Body of pancreas (tissue), 4 donors: ENCODE measurements around the gene PDE3A. TPM values are rescaled to one million over a fixed set of nuclear protein-coding genes. Genes with fewer than 3 reads are reported as not detected.

Source experiments
- ATAC-seq: fragments of 150-250 bp; one replicate; pipeline ENCODE4 v1.9.1; 2016
- DNase-seq, 4 donors: peaks; one replicate each; pipeline ENCODE4 v3.0.0-alpha.2; 2019
- H3K27ac ChIP-seq, 4 donors: fragments of 200-600 bp; sonication (generic); 1 replicate in 3 of 4; 2 replicates in 1 of 4; pipeline versions ENCODE4 v1.5.1 to v1.6.1; 2016 to 2019; ENCODE audit warnings: mild to moderate bottlenecking in 1 of 4, mixed read lengths in 1 of 4, moderate library complexity in 1 of 4
- H3K27me3 ChIP-seq, 2 donors: fragments of 200-600 bp; sonication (generic); one replicate each; pipeline ENCODE4 v1.6.0; 2016; ENCODE audit warnings: mild to moderate bottlenecking in 1 of 2
- H3K36me3 ChIP-seq, 2 donors: fragments of 200-600 bp; sonication (generic); replicated peaks in 1 of 2; 2 replicates each; pipeline ENCODE4 v1.5.1; 2016; ENCODE audit warnings: low read depth in 2 of 2; ENCODE audit not compliant: insufficient read depth in 1 of 2
- H3K4me1 ChIP-seq: fragments of 200-600 bp; sonication (generic); one replicate; pipeline ENCODE4 v1.6.0; 2016
- H3K4me3 ChIP-seq, 2 donors: fragments of 200-600 bp; sonication (generic); 1 replicate in 1 of 2; 2 replicates in 1 of 2; pipeline ENCODE4 v1.5.1; 2016 to 2019
- H3K9me3 ChIP-seq, 3 donors: fragments of 200-600 bp; sonication (generic); 1 replicate in 2 of 3; 2 replicates in 1 of 3; pipeline ENCODE4 v1.5.1; 2016
- POLR2A ChIP-seq, 3 donors: fragments of 450-650 bp; IDR thresholded peaks; one replicate each; pipeline ENCODE4 v1.6.1; 2016; ENCODE audit warnings: antibody characterized with exemption in 3 of 3, mild to moderate bottlenecking in 2 of 3
- WGBS, 2 donors: methylation state at CpG; one replicate each; pipeline ENCODE4 v1.1.5; 2017; 5-methylcytosine and 5-hydroxymethylcytosine counted together
- intact Hi-C: fragments of 100-400 bp; cut with DNase I; formaldehyde crosslinking; loops from one replicate; pipeline ENCODE4 v1.15.1; 2023
- total RNA-seq, 2 donors: library from RNA; depleted of rRNA; stranded (reverse); fragments of >200 nt; gene quantifications; one replicate each; pipeline ENCODE4 v1.1.0, GENCODE V29; 2016
- TF ChIP-seq, protein P1 (sequence below), 7 experiments: fragments of 450-650 bp in 4 of 7; fragments of 200-600 bp in 3 of 7; sonication (generic) in 3 of 7; IDR thresholded peaks; one replicate each; pipeline ENCODE4 v1.5.1; 2016 to 2019; ENCODE audit warnings: antibody characterized with exemption in 7 of 7

PDE3A gene
- total RNA-seq, 2 donors from 2014 or later: 20.5 to 28.3 TPM

DNA sequence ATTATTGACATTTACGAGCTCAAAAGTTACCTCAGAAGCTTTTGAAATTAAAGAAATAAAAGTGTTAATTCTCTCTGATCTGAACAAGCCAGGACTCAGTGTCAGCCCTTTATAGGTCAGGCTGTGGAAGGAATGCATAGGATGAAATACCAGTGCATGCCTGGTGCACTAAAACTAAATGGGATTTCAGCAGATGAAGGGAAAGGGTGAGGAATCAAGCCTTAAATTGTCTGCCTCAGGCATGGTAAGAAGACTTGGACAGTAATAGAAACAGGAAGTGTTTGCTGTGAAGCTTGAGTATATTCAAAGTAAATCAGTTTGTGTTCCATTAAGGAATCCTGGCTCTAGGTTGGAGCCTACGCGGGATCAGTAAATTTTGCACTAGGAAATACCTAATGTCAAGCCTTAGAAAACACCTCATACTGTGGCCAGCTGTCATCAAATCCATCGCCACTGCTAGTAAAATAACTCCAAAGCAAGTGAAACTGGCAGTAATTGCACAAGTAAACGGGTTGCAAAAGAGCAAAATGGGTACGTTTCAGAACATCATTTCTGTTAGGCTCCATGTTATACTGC lies 76.3 kb downstream of the PDE3A start:
- intact Hi-C loops: no loop called here

DNA sequence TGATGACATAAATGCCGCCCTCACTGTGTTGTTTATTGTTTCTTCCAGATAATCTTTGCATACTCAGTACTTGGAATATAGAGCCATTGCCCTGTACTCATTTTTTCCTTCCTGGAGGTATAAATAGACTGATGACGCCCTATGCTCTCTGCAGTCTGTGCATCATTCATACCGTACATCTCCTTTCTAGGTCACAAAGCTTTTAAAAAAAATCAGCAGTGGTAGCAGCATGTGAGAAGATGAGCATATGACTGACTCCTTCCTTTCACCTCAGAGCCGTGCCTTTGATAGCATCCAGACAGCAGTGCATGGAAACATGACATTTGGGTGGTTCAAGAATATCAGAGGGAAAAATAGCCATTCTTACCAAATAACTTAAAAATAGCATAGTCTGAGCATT lies 77.3 kb downstream of the PDE3A start:
- no peak for ATAC-seq

More for the DNA sequence above, 76.3 kb downstream of the PDE3A start:
- Histone ChIP-seq H3K36me3 (no peaks in the 10 kb centered on the region), H3K4me3 (no peak overlapping the region), H3K27ac (no peak overlapping the region), H3K27me3 (no peaks in the 10 kb centered on the region), H3K4me1 (no peaks in the 10 kb centered on the region), H3K9me3 (no peaks in the 10 kb centered on the region)
- no peak for DNase-seq
- ATAC-seq: no peak
- WGBS, 2 donors: 68 to 74% methylated on average over 6 of the region's 6 CpGs
- no peak for TF ChIP-seq POLR2A (IDR thresholded peaks at IDR 0.05)
- TF ChIP-seq, protein P1, sequence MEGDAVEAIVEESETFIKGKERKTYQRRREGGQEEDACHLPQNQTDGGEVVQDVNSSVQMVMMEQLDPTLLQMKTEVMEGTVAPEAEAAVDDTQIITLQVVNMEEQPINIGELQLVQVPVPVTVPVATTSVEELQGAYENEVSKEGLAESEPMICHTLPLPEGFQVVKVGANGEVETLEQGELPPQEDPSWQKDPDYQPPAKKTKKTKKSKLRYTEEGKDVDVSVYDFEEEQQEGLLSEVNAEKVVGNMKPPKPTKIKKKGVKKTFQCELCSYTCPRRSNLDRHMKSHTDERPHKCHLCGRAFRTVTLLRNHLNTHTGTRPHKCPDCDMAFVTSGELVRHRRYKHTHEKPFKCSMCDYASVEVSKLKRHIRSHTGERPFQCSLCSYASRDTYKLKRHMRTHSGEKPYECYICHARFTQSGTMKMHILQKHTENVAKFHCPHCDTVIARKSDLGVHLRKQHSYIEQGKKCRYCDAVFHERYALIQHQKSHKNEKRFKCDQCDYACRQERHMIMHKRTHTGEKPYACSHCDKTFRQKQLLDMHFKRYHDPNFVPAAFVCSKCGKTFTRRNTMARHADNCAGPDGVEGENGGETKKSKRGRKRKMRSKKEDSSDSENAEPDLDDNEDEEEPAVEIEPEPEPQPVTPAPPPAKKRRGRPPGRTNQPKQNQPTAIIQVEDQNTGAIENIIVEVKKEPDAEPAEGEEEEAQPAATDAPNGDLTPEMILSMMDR (IDR thresholded peaks at IDR 0.05): no peak

DNA sequence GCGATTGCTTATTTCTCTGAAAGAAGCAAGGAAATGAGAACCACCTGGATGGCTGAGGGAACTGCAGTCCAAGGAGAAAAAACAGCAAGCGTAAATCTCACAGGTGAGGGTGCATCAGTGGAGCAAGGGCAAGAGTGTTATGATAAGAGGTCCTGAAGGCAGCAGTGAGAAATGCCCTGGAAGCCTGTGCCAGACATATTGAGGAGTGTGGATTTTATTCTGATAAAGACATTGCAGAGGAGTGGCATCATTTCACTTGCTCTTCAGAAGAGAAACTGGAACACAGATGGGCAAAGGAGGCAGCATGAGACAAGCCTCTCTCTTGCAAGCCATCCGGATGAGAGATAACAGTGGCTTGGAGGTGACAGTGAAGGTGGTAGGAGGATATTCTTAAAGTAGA lies 78.5 kb downstream of the PDE3A start:
- no peak for DNase-seq
- Histone ChIP-seq H3K4me3 (no peak overlapping the region), H3K27ac (no peak overlapping the region), H3K9me3 (no peaks in the 10 kb centered on the region), H3K4me1 (no peaks in the 10 kb centered on the region), H3K36me3 (no peaks in the 10 kb centered on the region), H3K27me3 (no peaks in the 10 kb centered on the region)
- TF ChIP-seq POLR2A (IDR thresholded peaks at IDR 0.05): no peak
- TF ChIP-seq, protein P1 (IDR thresholded peaks at IDR 0.05): no peak
- intact Hi-C loops: no loop called here
- ATAC-seq: no peak
- WGBS, 2 donors: 55 to 58% methylated on average over 3 of the region's 3 CpGs

More for the DNA sequence above, 77.3 kb downstream of the PDE3A start:
- Histone ChIP-seq H3K4me1 (no peaks in the 10 kb centered on the region), H3K27ac (no peak overlapping the region), H3K27me3 (no peaks in the 10 kb centered on the region), H3K36me3 (no peaks in the 10 kb centered on the region), H3K4me3 (no peak overlapping the region), H3K9me3 (no peaks in the 10 kb centered on the region)
- 60 to 67% methylated on average over 4 of the region's 4 CpGs for WGBS, 2 donors
- intact Hi-C loops: no loop called here
- no peak for DNase-seq
- no peak for TF ChIP-seq POLR2A (IDR thresholded peaks at IDR 0.05)
- TF ChIP-seq, protein P1 (IDR thresholded peaks at IDR 0.05): no peak

DNA sequence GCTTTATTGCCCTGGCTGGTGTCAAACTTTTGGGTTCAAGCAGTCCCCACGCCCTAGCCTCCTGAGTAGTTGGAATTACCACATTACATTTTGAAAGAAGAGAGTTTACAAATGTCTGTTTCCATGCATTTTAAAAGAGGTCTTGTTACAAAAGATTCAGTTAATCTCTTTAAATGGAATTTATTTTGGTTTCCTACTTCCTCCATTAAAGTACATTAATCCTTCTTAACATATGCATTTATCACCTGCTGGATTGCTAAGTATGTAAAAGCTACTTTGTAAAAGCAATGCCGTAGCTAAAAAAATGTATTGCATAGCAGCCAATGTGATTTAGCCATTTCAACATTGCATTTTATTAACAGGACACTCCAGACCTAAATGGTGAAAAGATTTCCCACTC lies 80.4 kb downstream of the PDE3A start:
- H3K9me3 ChIP-seq: no peaks in the 10 kb centered on the region
- no peaks in the 10 kb centered on the region for H3K4me1 ChIP-seq
- H3K4me3 ChIP-seq: no peak overlapping the region
- no peak for DNase-seq
- intact Hi-C loops: no loop called here
- H3K36me3 ChIP-seq: no peaks in the 10 kb centered on the region
- WGBS, 2 donors: 69 to 80% methylated on average over 2 of the region's 2 CpGs
- H3K27ac ChIP-seq: no peak overlapping the region
- no peaks in the 10 kb centered on the region for H3K27me3 ChIP-seq
- no peak for TF ChIP-seq POLR2A (IDR thresholded peaks at IDR 0.05)
- TF ChIP-seq, protein P1 (IDR thresholded peaks at IDR 0.05): no peak
- no peak for ATAC-seq

DNA sequence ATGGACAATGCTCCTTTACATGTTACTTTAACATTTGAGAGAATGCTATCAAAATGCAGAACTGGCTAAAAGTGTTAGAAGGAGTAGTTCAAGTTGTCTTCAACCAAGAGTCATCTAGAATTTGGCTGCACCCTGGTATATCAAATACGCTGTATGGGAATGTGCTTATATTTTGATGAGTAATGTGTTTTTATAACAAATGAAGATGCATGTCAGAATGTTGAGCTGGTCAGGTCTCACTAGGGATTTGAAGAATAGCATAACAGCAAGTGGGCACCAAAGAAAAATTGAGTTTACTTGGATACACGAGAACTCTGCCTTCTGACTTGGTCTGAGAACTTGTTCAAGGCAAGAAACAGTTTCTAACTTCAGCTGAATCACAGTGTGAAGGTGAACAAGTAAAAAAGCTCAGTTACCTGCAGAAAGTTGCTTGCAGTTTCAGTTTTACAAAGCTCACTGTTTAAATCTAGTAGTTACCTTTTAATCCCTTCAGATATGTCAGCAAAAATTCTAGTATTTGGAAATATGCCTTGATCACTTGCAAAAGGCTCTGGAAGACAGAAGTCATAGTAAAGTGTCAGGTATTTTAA lies 82.3 kb downstream of the PDE3A start:
- H3K27ac ChIP-seq: no peak overlapping the region
- intact Hi-C loops: no loop called here
- peaks cover 4% of the 10 kb centered on the region for H3K4me1 ChIP-seq
- H3K9me3 ChIP-seq: no peaks in the 10 kb centered on the region
- H3K4me3 ChIP-seq: no peak overlapping the region
- 65 to 73% methylated on average over 2 of the region's 2 CpGs for WGBS, 2 donors
- TF ChIP-seq, protein P1 (IDR thresholded peaks at IDR 0.05): no peak
- TF ChIP-seq POLR2A (IDR thresholded peaks at IDR 0.05): no peak
- DNase-seq (no peak), ATAC-seq (no peak)
- H3K36me3 ChIP-seq: no peaks in the 10 kb centered on the region
- H3K27me3 ChIP-seq: no peaks in the 10 kb centered on the region
